WI38 (cell line): Measurements from ENCODE around the gene RAMACL.

Experiments used
- H3K4me3 ChIP-seq: 2 replicates; pipeline ENCODE4 v1.5.1; 2011; ENCODE audit warnings: low read depth, mild to moderate bottlenecking, control low read depth, low read length
- CTCF ChIP-seq: IDR thresholded peaks from 2 replicates; pipeline ENCODE4 v1.5.1; 2012; ENCODE audit warnings: low read depth, mild to moderate bottlenecking, control low read depth, low read length

RAMACL gene

GRCh38 chr6:166616261-166617238, 30.1 kb upstream of the RAMACL start:
- H3K4me3 ChIP-seq = no peak overlapping the region
- TF ChIP-seq CTCF = no peak

DNA sequence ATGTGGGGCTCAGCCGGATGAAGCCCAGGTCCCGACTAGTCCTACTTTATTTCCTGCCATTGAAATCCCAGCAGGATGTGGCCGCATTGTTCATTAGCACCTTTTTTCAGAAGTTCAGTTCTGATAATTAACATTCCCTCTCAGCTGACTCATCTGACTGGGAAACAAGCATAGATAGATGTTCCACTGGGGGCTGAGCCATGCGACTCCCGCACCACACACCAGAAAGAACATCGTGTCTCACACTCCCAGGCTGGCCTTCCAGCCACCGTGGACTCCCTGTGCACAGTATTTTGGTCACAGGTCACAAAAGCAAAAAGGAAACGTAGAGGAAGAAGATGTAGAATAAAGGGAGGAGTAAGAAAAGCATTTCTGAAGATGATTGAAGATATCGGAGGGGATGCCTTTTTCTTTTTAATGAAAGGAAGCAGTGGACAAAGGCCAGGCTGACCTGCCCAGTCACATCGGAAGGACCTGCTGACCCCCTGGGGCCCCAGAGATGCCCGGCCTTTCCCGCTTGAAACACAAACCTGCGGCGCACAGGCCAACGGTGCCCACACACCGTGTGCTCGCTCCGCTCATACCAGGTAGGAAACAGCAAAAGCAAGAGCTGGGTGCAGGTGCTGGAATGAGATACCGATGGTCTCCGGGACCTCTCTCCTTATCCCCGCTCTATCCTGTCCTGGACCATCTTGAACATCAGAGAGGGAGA, 28.7 kb upstream of the RAMACL start:
- no peak overlapping the region for H3K4me3 ChIP-seq

DNA sequence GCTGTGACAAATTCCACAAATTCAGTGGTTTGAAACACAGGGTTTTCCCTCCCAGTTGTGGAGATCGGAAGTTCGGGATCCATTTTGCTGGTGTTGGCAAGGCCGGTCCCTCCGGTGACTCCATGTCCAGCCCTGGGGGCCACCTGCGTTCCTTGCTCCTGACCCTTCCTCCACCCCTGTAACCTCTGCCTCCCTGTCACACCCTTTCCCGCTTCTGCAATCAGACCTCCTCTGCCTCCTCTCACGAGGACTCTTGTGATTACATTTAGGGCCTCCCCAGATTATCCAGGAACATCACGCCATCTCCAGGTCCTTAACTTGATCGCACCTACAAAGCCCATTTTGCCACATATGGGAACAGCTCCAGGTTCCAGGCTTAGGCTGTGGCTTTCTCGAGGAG, 28.1 kb upstream of the RAMACL start:
- no peak overlapping the region for H3K4me3 ChIP-seq

More for the DNA sequence above, 28.7 kb upstream of the RAMACL start:
- no peak for TF ChIP-seq CTCF

DNA sequence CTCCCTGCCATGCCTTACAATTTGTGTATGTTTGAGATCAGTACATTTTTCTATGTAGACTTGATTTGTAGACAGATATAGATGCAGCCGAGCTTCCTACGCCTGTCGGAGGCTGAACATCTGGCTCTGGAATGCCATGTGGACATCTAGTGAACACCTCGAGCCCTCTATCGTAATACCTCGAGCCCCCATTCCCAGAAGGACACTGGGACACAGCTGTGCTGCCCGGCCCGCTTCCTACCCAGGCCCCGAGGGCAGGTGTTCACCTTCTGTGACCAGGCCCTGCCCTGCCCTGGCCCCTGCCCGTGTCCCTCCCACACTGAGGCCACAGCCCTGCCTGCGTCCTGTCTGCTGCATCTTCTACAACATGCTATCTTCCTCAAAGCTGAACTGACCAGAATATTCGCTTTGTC, 27.7 kb upstream of the RAMACL start:
- H3K4me3 ChIP-seq = no peak overlapping the region
- no peak for TF ChIP-seq CTCF

More for the DNA sequence above, 28.1 kb upstream of the RAMACL start:
- no peak for TF ChIP-seq CTCF

- TF ChIP-seq CTCF = no peak
- H3K4me3 ChIP-seq = no peak overlapping the region
These were observed 26.5 kb upstream of the RAMACL start for GRCh38 chr6:166613027-166613426.

- no peak for TF ChIP-seq CTCF
- H3K4me3 ChIP-seq = no peak overlapping the region
These were observed 26.0 kb upstream of the RAMACL start for GRCh38 chr6:166612471-166612881.

DNA sequence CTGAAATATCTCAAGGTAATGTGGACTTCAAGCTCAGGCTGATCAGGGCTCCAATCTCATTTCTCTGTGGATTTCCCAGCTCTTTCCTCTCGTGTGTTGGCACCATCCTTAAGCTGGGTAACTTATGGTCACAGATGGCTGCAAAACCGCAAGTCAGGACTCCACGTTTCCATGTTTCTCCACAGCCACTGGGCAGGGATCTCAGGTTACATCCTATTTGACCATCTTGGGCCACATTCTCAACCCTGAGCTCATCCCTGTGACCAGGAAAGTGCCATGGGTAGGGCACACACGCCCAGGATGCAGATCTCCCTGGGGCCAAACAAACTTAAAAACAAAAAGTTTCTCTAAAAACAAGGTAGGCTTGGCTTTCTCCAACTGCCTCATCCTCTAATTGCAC, 25.2 kb upstream of the RAMACL start:
- no peak overlapping the region for H3K4me3 ChIP-seq
- TF ChIP-seq CTCF = no peak
